A673 (cell line): ENCODE measurements around the gene CFAP43. TPM values are rescaled to one million over a fixed set of nuclear protein-coding genes. Genes with fewer than 3 reads are reported as not detected.

Experiments
- BruUV-seq: library from RNA; stranded (reverse); fragments of 400-500 nt; replicated peaks from 2 replicates; lab custom pipeline; 2021; lab: Mats Ljungman, UMichigan
- CTCF ChIA-PET: fragments of 300-600 bp; sonication (Branson Sonifier 250); formaldehyde crosslinking; loops from one replicate; lab custom pipeline; 2022; ENCODE audit warnings: antibody characterized with exemption; lab: Charles Lee
- POLR2A ChIA-PET: fragments of 300-600 bp; sonication (Branson Sonifier 250); formaldehyde crosslinking; loops from one replicate; lab custom pipeline; 2022; ENCODE audit warnings: antibody characterized with exemption; ENCODE audit not compliant: low non-redundant PET; lab: Charles Lee
- DNase-seq: peaks from one replicate; pipeline ENCODE4 v3.0.0-alpha.2; 2015; ENCODE audit warnings: low spot score
- H3K27ac ChIP-seq: fragments of 200-600 bp; sonication (generic); 2 replicates; pipeline ENCODE4 v1.5.1; 2016; ENCODE audit warnings: mixed run types, low read depth, mild to moderate bottlenecking, mixed read lengths, antibody characterized with exemption, low read length; ENCODE audit not compliant: poor library complexity, severe bottlenecking
- H3K27me3 ChIP-seq: fragments of 200-600 bp; sonication (generic); replicated peaks from 2 replicates; pipeline ENCODE4 v1.6.1; 2017; ENCODE audit warnings: mixed run types, low read depth, mild to moderate bottlenecking, mixed read lengths, antibody characterized with exemption, low read length; ENCODE audit not compliant: insufficient read depth, poor library complexity
- H3K36me3 ChIP-seq: fragments of 200-600 bp; sonication (generic); 2 replicates; pipeline ENCODE4 v1.6.1; 2016; ENCODE audit warnings: mixed run types, mild to moderate bottlenecking, mixed read lengths, antibody characterized with exemption, low read length; ENCODE audit not compliant: insufficient read depth, poor library complexity, severe bottlenecking
- H3K4me1 ChIP-seq: fragments of 200-600 bp; sonication (generic); 2 replicates; pipeline ENCODE4 v1.6.1; 2017; ENCODE audit warnings: mixed run types, mild to moderate bottlenecking, mixed read lengths, antibody characterized with exemption, low read length; ENCODE audit not compliant: insufficient read depth, poor library complexity, severe bottlenecking
- H3K4me3 ChIP-seq: fragments of 200-600 bp; sonication (generic); 2 replicates; pipeline ENCODE4 v1.5.1; 2016; ENCODE audit warnings: low read depth, mixed run types, mild to moderate bottlenecking, mixed read lengths, low read length; ENCODE audit not compliant: poor library complexity, severe bottlenecking
- H3K9me3 ChIP-seq: fragments of 200-600 bp; sonication (generic); 2 replicates; pipeline ENCODE4 v1.6.1; 2016; ENCODE audit warnings: mixed run types, low read depth, mild to moderate bottlenecking, mixed read lengths, antibody characterized with exemption, low read length; ENCODE audit not compliant: poor library complexity, severe bottlenecking
- CTCF ChIP-seq: fragments of 300-800, 200-600 bp; sonication (generic); conservative IDR thresholded peaks from 2 replicates; pipeline ENCODE4 v1.5.1; 2017; ENCODE audit warnings: low read depth, mild to moderate bottlenecking, antibody characterized with exemption, low read length, moderate library complexity, mixed read lengths
- EZH2 ChIP-seq: fragments of 200-600 bp; sonication (generic); IDR thresholded peaks from 2 replicates; pipeline ENCODE4 v1.6.1; 2017; ENCODE audit warnings: borderline replicate concordance, low read depth, mild to moderate bottlenecking, mixed read lengths, antibody characterized with exemption, low read length; ENCODE audit not compliant: poor library complexity, severe bottlenecking
- intact Hi-C: fragments of 100-400 bp; cut with micrococcal nuclease; formaldehyde crosslinking; loops from one replicate; pipeline ENCODE4 v1.10.0; 2022; ENCODE audit not compliant: unreplicated experiment
- total RNA-seq: library from RNA; stranded (reverse); gene quantifications from 2 replicates; pipeline ENCODE4 v1.2.3, GENCODE V29; 2021

Gene CFAP43
- total RNA-seq, 1 experiment from 2014 or later = 0.13 TPM

- H3K9me3 ChIP-seq = no peaks in the 10 kb centered on the region
- no TSS peak for BruUV-seq
- ChIA-PET POLR2A (no interaction called here), CTCF (no interaction called here)
- no peaks in the 10 kb centered on the region for H3K36me3 ChIP-seq
- H3K27me3 ChIP-seq = peaks cover 3% of the 10 kb centered on the region
- TF ChIP-seq CTCF = no peak
- TF ChIP-seq EZH2 = no peak
- H3K4me1 ChIP-seq = no peaks in the 10 kb centered on the region
- DNase-seq = no peak
- no peak overlapping the region for H3K4me3 ChIP-seq
- H3K27ac ChIP-seq = no peak overlapping the region
- intact Hi-C loops = loop anchor here (10.0 kb wide), 2 partner anchors 157 to 607 kb away; no protein-coding TSS in a partner anchor
These were observed 30.5 kb downstream of the CFAP43 start for GRCh38 chr10:104201636-104202035.

GRCh38 chr10:104199567-104199966 is 32.6 kb downstream of the CFAP43 start:
- H3K27me3 ChIP-seq = peaks cover 15% of the 10 kb centered on the region
- no TSS peak for BruUV-seq
- CTCF ChIA-PET = no interaction called here

GRCh38 chr10:104197364-104197763 is 34.8 kb downstream of the CFAP43 start:
- intact Hi-C loops = no loop called here
- TF ChIP-seq CTCF (no peak), EZH2 (no peak)
- DNase-seq = no peak
- Histone ChIP-seq H3K4me1 (no peaks in the 10 kb centered on the region), H3K27me3 (peaks cover 31% of the 10 kb centered on the region), H3K27ac (no peak overlapping the region), H3K36me3 (no peaks in the 10 kb centered on the region), H3K9me3 (no peaks in the 10 kb centered on the region), H3K4me3 (no peak overlapping the region)
- POLR2A ChIA-PET = no interaction called here
- CTCF ChIA-PET = no interaction called here
- BruUV-seq = no TSS peak

More at GRCh38 chr10:104199567-104199966, 32.6 kb downstream of the CFAP43 start:
- POLR2A ChIA-PET = no interaction called here
- Histone ChIP-seq H3K27ac (no peak overlapping the region), H3K4me3 (no peak overlapping the region), H3K9me3 (no peaks in the 10 kb centered on the region), H3K36me3 (no peaks in the 10 kb centered on the region), H3K4me1 (no peaks in the 10 kb centered on the region)
- no peak for DNase-seq
- intact Hi-C loops = no loop called here
- TF ChIP-seq EZH2 = no peak
- no peak for TF ChIP-seq CTCF
